CD4-positive, alpha-beta T cell (primary cell): ENCODE results near the gene DYNC1LI1. TPM values are rescaled to one million over a fixed set of nuclear protein-coding genes. Genes with fewer than 3 reads are reported as not detected.

Experiments used
- ATAC-seq: fragments of 200-7000 bp; cut with Tn5 transposase; one replicate; pipeline ENCODE4 v1.10.0; 2022; ENCODE audit warnings: mild to moderate bottlenecking; ENCODE audit not compliant: poor library complexity
- CTCF ChIA-PET: fragments of 350-600 bp; sonication (Branson Sonifier 250); formaldehyde crosslinking; loops from one replicate; lab custom pipeline; 2021; ENCODE audit warnings: antibody characterized with exemption, inconsistent platforms; lab: Charles Lee
- POLR2A ChIA-PET: fragments of 350-600 bp; sonication (Branson Sonifier 250); formaldehyde crosslinking; loops from one replicate; lab custom pipeline; 2021; ENCODE audit warnings: antibody characterized with exemption, inconsistent platforms; lab: Charles Lee
- DNase-seq, 14 experiments: peaks; one replicate each; pipeline ENCODE4 v3.0.0-alpha.2; 2013 to 2020; ENCODE audit warnings: mixed read lengths in 2 of 14
- H3K27ac ChIP-seq, 2 donors: one replicate each; pipeline versions ENCODE4 v1.5.1 to v1.7.0; 2013; ENCODE audit warnings: low read length in 2 of 2, low read depth in 1 of 2, mild to moderate bottlenecking in 1 of 2
- H3K27me3 ChIP-seq, 2 experiments: 1 replicate in 1 of 2; 2 replicates in 1 of 2; pipeline versions ENCODE4 v1.6.1 to v1.7.0; 2013; ENCODE audit warnings: low read length in 2 of 2, control low read depth in 1 of 2, mild to moderate bottlenecking in 1 of 2, moderate library complexity in 1 of 2; ENCODE audit not compliant: insufficient read depth in 2 of 2, control insufficient read depth in 1 of 2
- H3K36me3 ChIP-seq: one replicate; pipeline ENCODE4 v1.6.1; 2013; ENCODE audit warnings: low read length, control low read depth; ENCODE audit not compliant: insufficient read depth
- H3K4me1 ChIP-seq: one replicate; pipeline ENCODE4 v1.6.1; 2013; ENCODE audit warnings: low read length, control low read depth; ENCODE audit not compliant: insufficient read depth
- H3K4me3 ChIP-seq: one replicate; pipeline ENCODE4 v1.5.1; 2013; ENCODE audit warnings: mild to moderate bottlenecking, low read length, moderate library complexity
- H3K9me3 ChIP-seq, 2 experiments: 1 replicate in 1 of 2; 2 replicates in 1 of 2; pipeline versions ENCODE4 v1.6.1 to v1.7.0; 2013; ENCODE audit warnings: low read length in 2 of 2, mild to moderate bottlenecking in 2 of 2, control low read depth in 1 of 2, moderate library complexity in 1 of 2; ENCODE audit not compliant: control insufficient read depth in 1 of 2, insufficient read depth in 1 of 2
- H3K27ac Mint-ChIP-seq: one replicate; pipeline ENCODE4 v1.8.0; 2020; ENCODE audit warnings: mixed read lengths
- H3K27me3 Mint-ChIP-seq: one replicate; pipeline ENCODE4 v1.8.0; 2021; ENCODE audit warnings: mixed read lengths
- H3K36me3 Mint-ChIP-seq: one replicate; pipeline ENCODE4 v1.8.0; 2021; ENCODE audit warnings: low read depth, mixed read lengths
- H3K4me1 Mint-ChIP-seq: one replicate; pipeline ENCODE4 v1.8.0; 2021; ENCODE audit warnings: low read depth, mixed read lengths
- H3K4me3 Mint-ChIP-seq: one replicate; pipeline ENCODE4 v1.8.0; 2020; ENCODE audit warnings: mild to moderate bottlenecking, mixed read lengths
- H3K9me3 Mint-ChIP-seq: one replicate; pipeline ENCODE4 v1.8.0; 2020; ENCODE audit warnings: mixed read lengths
- CTCF ChIP-seq: fragments of 200-600 bp; IDR thresholded peaks from one replicate; pipeline ENCODE4 v1.8.0; 2022; ENCODE audit warnings: antibody characterized with exemption, mild to moderate bottlenecking
- intact Hi-C, 2 experiments: fragments of 100-400 bp; cut with DNase I in 1 of 2; cut with micrococcal nuclease in 1 of 2; formaldehyde crosslinking; loops; one replicate each; pipeline versions ENCODE4 v1.15.1 to v1.9.0; 2023 to 2025; cut with DNase I, micrococcal nuclease
- total RNA-seq, 174 experiments: library from RNA in 2 of 174; stranded (reverse) in 2 of 174; gene quantifications; one replicate each; pipeline ENCODE4 v1.2.3 and lab custom pipeline; 2021 to 2026

Gene DYNC1LI1
- total RNA-seq, 2 experiments from 2014 or later, result 28.1 to 28.3 TPM

GRCh38 chr3:32564195-32564594 is 6.5 kb downstream of the DYNC1LI1 start:
- Histone ChIP-seq H3K9me3 (no peaks in the 10 kb centered on the region), H3K36me3 (peaks cover 3% of the 10 kb centered on the region), H3K27me3 (no peaks in the 10 kb centered on the region), H3K4me3 (no peak overlapping the region), H3K27ac (no peak overlapping the region), H3K4me1 (peaks cover 10% of the 10 kb centered on the region)
- peaks cover 26% of the 10 kb centered on the region for H3K36me3 Mint-ChIP-seq
- no peak overlapping the region for H3K4me3 Mint-ChIP-seq
- intact Hi-C loops, result loop anchor here in 1 of 2 experiments (10.0 kb wide), 1 partner anchor 531 kb away; the partner anchor contains the start of genes GLB1 and TMPPE
- DNase-seq, result no peak
- H3K9me3 Mint-ChIP-seq, result no peaks in the 10 kb centered on the region
- peaks cover 50% of the 10 kb centered on the region for H3K4me1 Mint-ChIP-seq
- H3K27ac Mint-ChIP-seq, result no peak overlapping the region
- ChIA-PET CTCF (no interaction called here), POLR2A (no interaction called here)
- no peaks in the 10 kb centered on the region for H3K27me3 Mint-ChIP-seq
- no peak for TF ChIP-seq CTCF
- ATAC-seq, result no peak

- Mint-ChIP-seq H3K4me3 (no peak overlapping the region), H3K36me3 (peaks cover 26% of the 10 kb centered on the region), H3K9me3 (no peaks in the 10 kb centered on the region), H3K27me3 (no peaks in the 10 kb centered on the region), H3K4me1 (peaks cover 36% of the 10 kb centered on the region), H3K27ac (no peak overlapping the region)
- H3K9me3 ChIP-seq, result no peaks in the 10 kb centered on the region
- CTCF ChIA-PET, result no interaction called here
- no peak overlapping the region for H3K4me3 ChIP-seq
- DNase-seq, result no peak
- ATAC-seq, result no peak
- intact Hi-C loops, result loop anchor here in 1 of 2 experiments (10.0 kb wide), 1 partner anchor 532 kb away; the partner anchor contains the start of genes GLB1 and TMPPE
- no peaks in the 10 kb centered on the region for H3K27me3 ChIP-seq
- peaks cover 3% of the 10 kb centered on the region for H3K36me3 ChIP-seq
- POLR2A ChIA-PET, result no interaction called here
- H3K27ac ChIP-seq, result no peak overlapping the region
- no peak for TF ChIP-seq CTCF
- peaks cover 8% of the 10 kb centered on the region for H3K4me1 ChIP-seq
These were observed 8.0 kb downstream of the DYNC1LI1 start for GRCh38 chr3:32562640-32563039.

- TF ChIP-seq CTCF, result no peak
These were observed 12.9 kb downstream of the DYNC1LI1 start for GRCh38 chr3:32557640-32558352.

More at GRCh38 chr3:32557640-32558352, 12.9 kb downstream of the DYNC1LI1 start:
- no peak for ATAC-seq
- no peak overlapping the region for H3K4me3 Mint-ChIP-seq
- peaks cover 33% of the 10 kb centered on the region for H3K4me1 Mint-ChIP-seq
- no peaks in the 10 kb centered on the region for H3K9me3 ChIP-seq
- H3K4me3 ChIP-seq, result no peak overlapping the region
- peaks cover 4% of the 10 kb centered on the region for H3K36me3 ChIP-seq
- intact Hi-C loops, result no loop called here
- no peak overlapping the region for H3K27ac ChIP-seq
- ChIA-PET CTCF (interaction anchor here (0.6 to 1.1 kb wide), 3 partner anchors 90 to 1273 kb away, joined by 3 to 4 read pairs (median 3); no protein-coding TSS in a partner anchor), POLR2A (no interaction called here)
- DNase-seq, result no peak
- H3K27me3 ChIP-seq, result no peaks in the 10 kb centered on the region
- H3K36me3 Mint-ChIP-seq, result peaks cover 17% of the 10 kb centered on the region
- H3K27ac Mint-ChIP-seq, result no peak overlapping the region
- H3K4me1 ChIP-seq, result peaks cover 3% of the 10 kb centered on the region
- H3K27me3 Mint-ChIP-seq, result no peaks in the 10 kb centered on the region
- H3K9me3 Mint-ChIP-seq, result no peaks in the 10 kb centered on the region
